SJCRH30 (cell line): Measurements from ENCODE around the gene SGK2. TPM values are rescaled to one million over a fixed set of nuclear protein-coding genes. Genes with fewer than 3 reads are reported as not detected.

Source experiments
- DNase-seq, 2 experiments: peaks; one replicate each; pipeline ENCODE4 v3.0.0-alpha.2; 2015 to 2020
- H3K27ac ChIP-seq: fragments of 250-450 bp; sonication (Bioruptor Pico); 2 replicates; pipeline ENCODE4 v1.5.1; 2020; ENCODE audit warnings: mild to moderate bottlenecking, moderate library complexity
- H3K27me3 ChIP-seq: fragments of 250-450 bp; sonication (Bioruptor Pico); 2 replicates; pipeline ENCODE4 v1.5.1; 2020; ENCODE audit warnings: mild to moderate bottlenecking, moderate library complexity
- H3K36me3 ChIP-seq: fragments of 250-450 bp; sonication (Bioruptor Pico); 2 replicates; pipeline ENCODE4 v1.5.1; 2020; ENCODE audit warnings: mild to moderate bottlenecking, moderate library complexity
- H3K4me1 ChIP-seq: fragments of 250-450 bp; sonication (Bioruptor Pico); 2 replicates; pipeline ENCODE4 v1.5.1; 2020; ENCODE audit warnings: mild to moderate bottlenecking, moderate library complexity
- H3K4me3 ChIP-seq: fragments of 250-450 bp; sonication (Bioruptor Pico); 2 replicates; pipeline ENCODE4 v1.5.1; 2020; ENCODE audit warnings: mild to moderate bottlenecking, moderate library complexity
- H3K9me3 ChIP-seq: fragments of 250-450 bp; sonication (Bioruptor Pico); replicated peaks from 2 replicates; pipeline ENCODE4 v1.5.1; 2020; ENCODE audit warnings: mild to moderate bottlenecking, moderate library complexity
- total RNA-seq: library from RNA; depleted of rRNA; stranded (reverse); fragments of >200 nt; shearing (Covaris generic); gene quantifications from 2 replicates; pipeline ENCODE4 v1.2.3, GENCODE V29; 2014

Gene SGK2
- total RNA-seq, 1 experiment from 2014 or later = 0.67 TPM

DNA sequence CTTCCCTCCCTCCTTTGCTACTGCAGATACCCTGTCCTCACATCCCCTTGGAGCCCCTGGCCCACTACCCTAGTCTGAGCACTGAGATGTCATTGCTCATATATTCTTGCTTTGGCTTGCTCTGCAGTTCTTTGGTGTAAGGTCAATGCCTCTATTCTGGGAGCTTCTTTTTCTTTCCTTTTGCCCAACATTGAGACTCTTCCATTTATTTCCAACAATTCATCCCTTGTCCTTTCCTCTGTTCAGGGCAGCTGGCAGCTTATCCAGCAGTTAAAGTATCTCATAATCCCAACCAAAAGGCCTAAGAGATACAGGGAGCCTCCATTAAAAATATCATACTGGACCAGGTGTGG lies 27.8 kb upstream of the SGK2 start:
- H3K9me3 ChIP-seq = no peaks in the 10 kb centered on the region
- no peaks in the 10 kb centered on the region for H3K4me1 ChIP-seq
- no peaks in the 10 kb centered on the region for H3K36me3 ChIP-seq
- DNase-seq = no peak
- no peak overlapping the region for H3K27ac ChIP-seq
- H3K4me3 ChIP-seq = no peak overlapping the region
- no peaks in the 10 kb centered on the region; the same call in 1 of the 2 replicates for H3K27me3 ChIP-seq

- H3K36me3 ChIP-seq = no peaks in the 10 kb centered on the region
- H3K4me3 ChIP-seq = no peak overlapping the region
- no peaks in the 10 kb centered on the region for H3K9me3 ChIP-seq
- H3K27ac ChIP-seq = no peak overlapping the region
- DNase-seq = no peak
- no peaks in the 10 kb centered on the region for H3K4me1 ChIP-seq
- no peaks in the 10 kb centered on the region for H3K27me3 ChIP-seq
Observed at GRCh38 chr20:43532416-43533055, 26.3 kb upstream of the SGK2 start.

DNA sequence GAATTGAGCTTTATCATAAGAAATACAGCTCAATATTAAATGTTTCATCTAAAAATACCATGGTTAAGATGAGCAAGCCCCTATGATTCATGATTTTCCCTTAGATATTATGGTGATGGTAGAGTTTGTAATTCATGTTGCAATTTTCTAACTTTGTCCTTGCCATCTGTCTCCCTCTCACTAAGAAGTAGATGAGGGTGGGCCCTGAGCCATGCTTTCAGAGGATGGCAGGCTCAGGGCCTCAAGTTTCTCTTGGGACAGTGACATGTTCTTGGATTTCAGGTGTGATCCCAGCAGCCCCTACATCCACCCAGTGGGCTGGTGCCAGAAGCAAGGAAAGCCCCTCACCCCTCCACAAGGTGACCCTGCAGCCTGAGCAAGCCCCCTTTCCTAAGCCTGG lies 25.8 kb upstream of the SGK2 start:
- Histone ChIP-seq H3K27ac (no peak overlapping the region), H3K36me3 (no peaks in the 10 kb centered on the region), H3K9me3 (no peaks in the 10 kb centered on the region), H3K4me1 (no peaks in the 10 kb centered on the region), H3K4me3 (no peak overlapping the region), H3K27me3 (no peaks in the 10 kb centered on the region)
- DNase-seq = no peak

DNA sequence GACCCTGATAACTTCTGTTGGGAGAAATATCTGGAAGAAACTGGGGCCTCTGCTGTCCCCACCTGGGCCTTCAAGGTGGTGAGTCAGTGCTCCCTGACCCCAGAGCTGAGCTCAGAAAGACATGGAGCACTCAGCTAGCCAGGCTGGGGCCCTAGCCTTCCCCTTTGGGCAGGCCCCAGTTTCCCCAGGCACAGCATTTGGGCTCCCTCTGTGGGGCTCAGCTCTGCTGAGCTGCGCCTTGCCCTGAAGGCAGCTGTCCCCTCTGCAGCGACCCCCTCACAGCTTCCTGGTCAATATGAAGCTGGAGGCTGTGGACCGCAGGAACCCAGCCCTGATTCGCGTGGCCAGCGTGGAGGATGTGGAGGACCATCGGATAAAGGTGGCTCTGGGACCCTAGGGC lies 24.8 kb upstream of the SGK2 start:
- no peaks in the 10 kb centered on the region for H3K27me3 ChIP-seq
- H3K9me3 ChIP-seq = no peaks in the 10 kb centered on the region

GRCh38 chr20:43534791-43535350 lies 24.0 kb upstream of the SGK2 start:
- Histone ChIP-seq H3K36me3 (no peaks in the 10 kb centered on the region), H3K4me3 (no peak overlapping the region), H3K27me3 (no peaks in the 10 kb centered on the region), H3K27ac (no peak overlapping the region), H3K9me3 (no peaks in the 10 kb centered on the region), H3K4me1 (no peaks in the 10 kb centered on the region)
- DNase-seq = no peak

More for the DNA sequence above, 24.8 kb upstream of the SGK2 start:
- H3K4me1 ChIP-seq = no peaks in the 10 kb centered on the region
- DNase-seq = no peak
- no peak overlapping the region for H3K27ac ChIP-seq
- H3K4me3 ChIP-seq = no peak overlapping the region
- H3K36me3 ChIP-seq = no peaks in the 10 kb centered on the region

DNA sequence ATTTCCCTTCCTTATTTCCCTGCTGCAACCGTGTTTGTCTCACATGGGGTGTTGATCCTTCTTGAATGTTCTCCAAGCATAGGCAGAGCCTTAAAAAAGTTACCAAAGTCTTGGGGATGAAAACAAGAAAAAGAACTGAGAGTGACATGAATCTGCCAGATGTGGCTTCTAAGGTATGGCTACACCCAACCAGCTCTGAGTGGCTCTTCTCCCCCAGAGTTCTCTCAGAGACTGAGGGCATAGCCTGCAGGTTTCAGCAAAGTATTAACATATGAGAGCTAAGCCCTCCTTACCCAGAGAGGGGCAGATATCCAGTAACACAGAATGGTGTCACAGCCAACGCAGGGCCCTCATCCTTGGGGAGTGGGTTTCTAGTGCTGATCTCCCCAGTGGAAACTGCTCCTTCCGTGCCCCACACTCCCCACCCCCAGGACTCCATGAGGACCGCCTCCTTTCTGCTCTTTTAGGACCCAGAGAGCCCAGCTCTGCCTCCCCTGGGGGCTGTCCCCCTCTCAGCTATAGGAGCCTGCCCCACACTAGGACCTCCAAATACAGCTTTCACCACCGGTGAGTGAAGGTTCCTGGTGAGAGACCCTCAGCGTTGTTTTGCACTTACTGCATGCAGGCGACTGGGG lies 23.3 kb upstream of the SGK2 start:
- Histone ChIP-seq H3K27me3 (no peaks in the 10 kb centered on the region), H3K36me3 (no peaks in the 10 kb centered on the region), H3K27ac (no peak overlapping the region), H3K4me3 (no peak overlapping the region), H3K4me1 (no peaks in the 10 kb centered on the region), H3K9me3 (no peaks in the 10 kb centered on the region)
- DNase-seq = no peak

DNA sequence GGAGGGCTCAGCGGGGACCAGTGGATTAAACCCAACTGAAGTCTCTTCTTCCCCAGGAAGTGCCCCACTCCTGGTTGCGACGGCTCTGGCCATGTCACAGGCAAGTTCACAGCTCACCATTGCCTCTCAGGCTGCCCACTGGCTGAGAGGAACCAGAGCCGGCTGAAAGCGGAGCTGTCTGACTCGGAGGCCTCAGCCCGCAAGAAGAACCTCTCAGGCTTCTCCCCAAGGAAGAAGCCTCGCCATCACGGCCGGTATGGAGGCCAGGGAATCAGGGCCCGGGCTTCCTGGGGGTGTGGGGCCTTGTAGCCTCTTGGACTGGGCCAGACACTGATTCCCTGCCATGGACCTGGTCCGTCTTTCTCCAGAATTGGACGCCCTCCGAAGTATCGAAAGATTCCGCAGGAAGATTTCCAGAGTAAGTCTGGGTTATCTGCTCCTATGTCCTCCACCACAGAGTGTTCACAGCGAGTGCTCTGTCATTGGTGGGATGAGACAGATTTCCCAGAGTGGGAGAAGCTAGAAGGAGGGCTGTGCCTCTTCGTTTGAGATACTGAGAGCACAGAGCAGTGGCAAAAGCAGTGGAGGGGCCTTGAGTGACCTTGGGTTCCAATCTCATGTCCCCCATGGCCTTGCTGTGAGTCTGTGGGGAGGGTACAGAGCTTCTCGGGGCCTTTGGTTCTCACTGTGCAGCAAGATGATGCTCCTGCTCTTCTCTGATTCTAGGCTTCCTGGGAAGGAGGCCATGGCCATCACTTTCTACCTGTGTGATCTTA lies 22.6 kb upstream of the SGK2 start:
- Histone ChIP-seq H3K4me3 (no peak overlapping the region), H3K9me3 (no peaks in the 10 kb centered on the region), H3K27ac (no peak overlapping the region), H3K27me3 (no peaks in the 10 kb centered on the region), H3K4me1 (no peaks in the 10 kb centered on the region), H3K36me3 (no peaks in the 10 kb centered on the region)
- DNase-seq = no peak

DNA sequence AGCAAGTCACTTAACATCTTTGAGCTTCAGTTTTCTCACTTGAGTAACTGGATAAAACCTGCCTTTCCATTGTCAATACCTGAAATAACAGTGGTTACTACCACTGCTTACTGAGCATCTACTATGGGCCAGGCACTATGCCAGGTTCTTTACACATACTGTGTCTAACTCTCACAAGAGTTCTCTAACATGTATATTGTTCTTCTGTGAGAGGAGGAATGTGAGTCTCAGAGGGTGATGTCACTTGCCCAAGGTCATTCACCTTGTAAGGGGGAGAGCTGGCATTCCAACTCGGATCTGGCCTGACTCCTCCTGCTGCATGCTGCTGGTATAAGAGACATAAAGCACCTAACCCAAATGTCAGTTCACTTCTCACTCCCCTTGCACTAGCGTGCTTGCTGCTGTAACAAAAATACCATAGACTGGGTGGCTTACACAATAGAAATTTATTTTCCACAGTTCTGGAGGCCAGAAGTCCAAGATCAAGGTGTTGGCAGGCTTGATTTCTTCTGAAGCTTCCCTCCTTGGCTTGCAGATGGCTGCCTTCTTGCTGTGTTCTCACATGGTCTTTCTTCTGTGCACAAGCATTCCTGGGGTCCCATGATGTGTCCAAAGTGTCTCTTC lies 21.9 kb upstream of the SGK2 start:
- Histone ChIP-seq H3K27me3 (no peaks in the 10 kb centered on the region), H3K4me3 (no peak overlapping the region), H3K9me3 (no peaks in the 10 kb centered on the region), H3K27ac (no peak overlapping the region), H3K4me1 (no peaks in the 10 kb centered on the region), H3K36me3 (no peaks in the 10 kb centered on the region)
- no peak for DNase-seq

GRCh38 chr20:43537921-43538877 lies 20.6 kb upstream of the SGK2 start:
- H3K36me3 ChIP-seq = no peaks in the 10 kb centered on the region
- H3K4me1 ChIP-seq = no peaks in the 10 kb centered on the region
- DNase-seq = peak; percentile 73 to 90
- H3K4me3 ChIP-seq = no peak overlapping the region
- H3K9me3 ChIP-seq = no peaks in the 10 kb centered on the region
- no peaks in the 10 kb centered on the region for H3K27me3 ChIP-seq
- no peak overlapping the region for H3K27ac ChIP-seq

DNA sequence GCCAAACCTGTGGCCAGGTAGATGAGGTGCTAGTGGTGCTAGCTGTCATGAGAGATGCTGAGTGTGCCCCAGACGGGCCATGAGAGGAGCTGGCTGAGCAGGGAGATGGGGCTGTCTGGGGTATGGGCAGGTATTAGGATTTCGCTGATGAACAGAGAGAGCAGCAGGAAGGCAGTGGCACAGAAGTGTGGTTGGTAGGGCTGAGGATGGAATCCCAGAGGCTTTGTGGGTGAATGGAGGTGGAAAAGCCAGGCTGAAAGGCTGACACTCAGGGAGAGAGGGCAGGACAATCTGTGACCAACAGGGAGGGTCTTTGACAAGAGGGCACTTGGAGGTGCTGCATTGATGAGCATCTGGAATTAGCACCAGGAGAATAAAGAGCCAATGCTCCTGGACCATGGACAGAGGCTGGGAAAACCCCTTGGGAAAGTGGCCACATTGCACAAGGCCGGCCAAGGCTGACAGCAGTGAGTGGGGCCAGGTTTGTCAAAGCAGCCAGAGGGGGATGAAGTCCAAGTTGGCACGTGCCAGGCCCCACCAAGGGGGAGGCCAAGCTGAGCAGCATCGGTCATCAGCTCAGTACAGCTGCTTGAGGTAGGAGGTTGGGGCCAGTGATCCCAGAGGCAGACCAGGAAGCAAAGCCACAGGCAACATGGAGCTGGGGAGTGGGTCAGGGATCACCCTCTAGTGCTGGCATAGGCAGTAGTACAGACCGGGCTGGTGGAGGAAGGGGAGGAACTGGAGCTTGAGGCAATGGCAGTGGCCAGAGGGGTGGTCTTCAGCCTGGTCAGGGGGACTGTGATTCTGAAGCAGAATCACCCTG lies 19.7 kb upstream of the SGK2 start:
- no peaks in the 10 kb centered on the region for H3K27me3 ChIP-seq

GRCh38 chr20:43539975-43540672 lies 18.7 kb upstream of the SGK2 start:
- DNase-seq = no peak
- H3K4me1 ChIP-seq = no peaks in the 10 kb centered on the region
- H3K9me3 ChIP-seq = no peaks in the 10 kb centered on the region
- H3K4me3 ChIP-seq = no peak overlapping the region
- H3K27me3 ChIP-seq = no peaks in the 10 kb centered on the region
- no peak overlapping the region for H3K27ac ChIP-seq
- H3K36me3 ChIP-seq = no peaks in the 10 kb centered on the region

More for the DNA sequence above, 19.7 kb upstream of the SGK2 start:
- no peak overlapping the region for H3K27ac ChIP-seq
- H3K4me3 ChIP-seq = no peak overlapping the region
- H3K36me3 ChIP-seq = no peaks in the 10 kb centered on the region
- DNase-seq = no peak
- H3K9me3 ChIP-seq = no peaks in the 10 kb centered on the region
- no peaks in the 10 kb centered on the region for H3K4me1 ChIP-seq

- DNase-seq = no peak
- H3K36me3 ChIP-seq = no peaks in the 10 kb centered on the region
- H3K9me3 ChIP-seq = no peaks in the 10 kb centered on the region
- H3K27me3 ChIP-seq = no peaks in the 10 kb centered on the region
- H3K4me1 ChIP-seq = no peaks in the 10 kb centered on the region
- no peak overlapping the region for H3K4me3 ChIP-seq
- no peak overlapping the region for H3K27ac ChIP-seq
Observed at GRCh38 chr20:43540673-43541060, 18.2 kb upstream of the SGK2 start.

GRCh38 chr20:43541214-43541613 lies 17.6 kb upstream of the SGK2 start:
- Histone ChIP-seq H3K27ac (no peak overlapping the region), H3K4me1 (no peaks in the 10 kb centered on the region), H3K27me3 (no peaks in the 10 kb centered on the region), H3K4me3 (no peak overlapping the region), H3K9me3 (no peaks in the 10 kb centered on the region), H3K36me3 (no peaks in the 10 kb centered on the region)
- DNase-seq = no peak
